GM12873 (cell line): ENCODE results near the gene TBX21.

Source experiments
- CTCF ChIP-seq: IDR thresholded peaks from 2 replicates; pipeline ENCODE4 v1.5.1; 2012; ENCODE audit warnings: low read depth, mild to moderate bottlenecking, moderate library complexity, low read length, control low read depth; ENCODE audit not compliant: insufficient read depth; ENCODE audit errors: missing control alignments

Gene TBX21

GRCh38 chr17:47687328-47687690 lies 45.7 kb upstream of the TBX21 start:
- no peak for TF ChIP-seq CTCF

GRCh38 chr17:47687748-47688147 lies 45.3 kb upstream of the TBX21 start:
- TF ChIP-seq CTCF: no peak

GRCh38 chr17:47690121-47690520 lies 42.9 kb upstream of the TBX21 start:
- no peak for TF ChIP-seq CTCF

GRCh38 chr17:47692137-47692894 lies 40.7 kb upstream of the TBX21 start:
- TF ChIP-seq CTCF: no peak

GRCh38 chr17:47692895-47693730 lies 39.9 kb upstream of the TBX21 start:
- no peak for TF ChIP-seq CTCF

- no peak for TF ChIP-seq CTCF
Observed at GRCh38 chr17:47693731-47694580, 39.1 kb upstream of the TBX21 start, which contains the start of gene TBKBP1. Gene TBKBP1 (plus strand): TSS chr17:47694161. CDS start chr17:47696113, 1,952 bp downstream.
